K562 (cell line): ENCODE data around the gene VPS13D. TPM values are rescaled to one million over a fixed set of nuclear protein-coding genes. Genes with fewer than 3 reads are reported as not detected.

Source experiments
- ATAC-seq: fragments of 200-7000 bp; cut with Tn5 transposase; 3 replicates; pipeline ENCODE4 v1.9.1; 2020; ENCODE audit warnings: moderate library complexity
- BruUV-seq: library from RNA; stranded (reverse); fragments of 400-500 nt; replicated peaks from 2 replicates; lab custom pipeline; 2021; lab: Mats Ljungman, UMichigan
- CTCF ChIA-PET: fragments of 300-600 bp; formaldehyde crosslinking; extraction: SDS; loops from one replicate; lab custom pipeline; 2021; ENCODE audit warnings: low intra/inter-chr PET ratio; lab: Yijun Ruan, JAX
- POLR2A ChIA-PET: fragments of 300-600, 350-650 bp; sonication (Branson Sonifier 250); formaldehyde crosslinking; extraction: SDS; loops from one replicate; lab custom pipeline; 2021; ENCODE audit warnings: antibody characterized with exemption, inconsistent platforms; lab: Yijun Ruan, JAX
- DNase-seq, 4 experiments: peaks; one replicate each; pipeline versions ENCODE4 v3.0.0 to v3.0.0-alpha.2; 2011 to 2018; ENCODE audit warnings: low spot score in 3 of 4, mixed read lengths in 3 of 4; ENCODE audit errors: extremely low read depth in 1 of 4
- FAIRE-seq: peaks from 2 replicates; lab custom pipeline; 2011; peaks lifted over from hg19 to GRCh38; lab: Jason Lieb, UNC
- H2AFZ ChIP-seq: 2 replicates; pipeline ENCODE4 v1.6.0; 2011; ENCODE audit warnings: low read depth, low read length, control low read depth, inconsistent platforms
- H3K27ac ChIP-seq: fragments of 200-600 bp; 3 replicates; pipeline ENCODE4 v1.8.0; 2011; ENCODE audit warnings: low read depth, mild to moderate bottlenecking, control low read depth, inconsistent platforms, low read length, moderate library complexity, mixed read lengths; ENCODE audit errors: extremely low read depth
- H3K27me3 ChIP-seq, 2 experiments: fragments of 300-600 bp in 1 of 2; 2 replicates in 1 of 2; 3 replicates in 1 of 2; pipeline versions ENCODE4 v1.6.0 to v1.8.0; 2011; ENCODE audit warnings: inconsistent platforms in 2 of 2, low read length in 2 of 2, mild to moderate bottlenecking in 1 of 2, mixed read lengths in 1 of 2, moderate library complexity in 1 of 2; ENCODE audit not compliant: control insufficient read depth in 2 of 2, insufficient read depth in 2 of 2
- H3K36me3 ChIP-seq: fragments of 300-600 bp; 3 replicates; pipeline ENCODE4 v1.8.0; 2011; ENCODE audit warnings: mild to moderate bottlenecking, low read length, inconsistent platforms; ENCODE audit not compliant: control insufficient read depth, insufficient read depth
- H3K4me1 ChIP-seq, 2 experiments: fragments of 200-600 bp in 1 of 2; replicated peaks in 1 of 2; 2 replicates in 1 of 2; 3 replicates in 1 of 2; pipeline versions ENCODE4 v1.5.1 to v1.8.0; 2011; ENCODE audit warnings: inconsistent platforms in 2 of 2, low read length in 2 of 2, mild to moderate bottlenecking in 1 of 2, mixed read lengths in 1 of 2, moderate library complexity in 1 of 2; ENCODE audit not compliant: control insufficient read depth in 2 of 2, insufficient read depth in 2 of 2
- H3K4me2 ChIP-seq: 2 replicates; pipeline ENCODE4 v1.6.1; 2011; ENCODE audit warnings: low read length, control low read depth, inconsistent platforms, mixed read lengths; ENCODE audit not compliant: insufficient read depth
- H3K4me3 ChIP-seq: fragments of 200-600 bp; sonication (generic), shearing (Covaris generic); 2 replicates; pipeline ENCODE4 v1.5.1; 2016; ENCODE audit warnings: control low read depth, inconsistent platforms
- H3K79me2 ChIP-seq: fragments of 200-600 bp; 3 replicates; pipeline ENCODE4 v1.8.0; 2011; ENCODE audit warnings: low read length, inconsistent platforms; ENCODE audit not compliant: control insufficient read depth, insufficient read depth
- H3K9ac ChIP-seq, 2 experiments: 2 replicates each; pipeline versions ENCODE4 v1.6.0 to v1.6.1; 2011; ENCODE audit warnings: low read depth in 2 of 2, low read length in 2 of 2, control low read depth in 1 of 2, inconsistent platforms in 1 of 2, mild to moderate bottlenecking in 1 of 2, mixed read lengths in 1 of 2; ENCODE audit not compliant: insufficient read depth in 1 of 2
- H3K9me1 ChIP-seq: one replicate; pipeline ENCODE4 v1.6.0; 2011; ENCODE audit warnings: inconsistent platforms, mild to moderate bottlenecking, low read length, moderate library complexity; ENCODE audit not compliant: control insufficient read depth, insufficient read depth
- H3K9me3 ChIP-seq: replicated peaks from 2 replicates; pipeline ENCODE4 v1.5.1; 2011; ENCODE audit warnings: low read depth, low read length, inconsistent platforms; ENCODE audit not compliant: control insufficient read depth, insufficient read depth
- H4K20me1 ChIP-seq: replicated peaks from 2 replicates; pipeline ENCODE4 v1.6.1; 2011; ENCODE audit warnings: low read length, inconsistent platforms, mixed read lengths; ENCODE audit not compliant: control insufficient read depth, insufficient read depth
- CEBPG ChIP-seq, 3 experiments: fragments of 200-800 bp in 1 of 3; sonication (Bioruptor generic) in 1 of 3; sonication (generic) in 1 of 3; formaldehyde crosslinking in 1 of 3; IDR thresholded peaks in 2 of 3; conservative IDR thresholded peaks in 1 of 3; 2 replicates each; pipeline versions ENCODE4 v1.6.1 to v1.8.0; 2016 to 2022; ENCODE audit warnings: missing compliant biosample characterization in 2 of 3, missing genetic modification characterization in 2 of 3, mild to moderate bottlenecking in 1 of 3, missing genetic modification reagents in 1 of 3
- E2F3 ChIP-seq: fragments of 250-450 bp; sonication (Bioruptor Pico); IDR thresholded peaks from 2 replicates; pipeline ENCODE4 v1.4.0; 2020; ENCODE audit warnings: mild to moderate bottlenecking
- HDAC2 ChIP-seq: fragments of 450-650 bp; IDR thresholded peaks from 2 replicates; pipeline ENCODE4 v1.6.1; 2016; ENCODE audit warnings: mild to moderate bottlenecking
- HNRNPUL1 ChIP-seq: fragments of 200-400 bp; formaldehyde crosslinking; IDR thresholded peaks from 2 replicates; pipeline ENCODE4 v1.6.1; 2017; ENCODE audit warnings: low read length
- IFI16 ChIP-seq: fragments of 250-450 bp; sonication (Bioruptor Pico); IDR thresholded peaks from 2 replicates; pipeline ENCODE4 v2.1.2; 2022; ENCODE audit warnings: mild to moderate bottlenecking, inconsistent platforms
- LCOR ChIP-seq: sonication (generic); formaldehyde crosslinking; IDR thresholded peaks from 2 replicates; pipeline ENCODE4 v1.8.0; 2022; ENCODE audit warnings: mild to moderate bottlenecking, missing genetic modification reagents
- NELFE ChIP-seq: IDR thresholded peaks from 2 replicates; pipeline ENCODE4 v1.6.1; 2011; ENCODE audit warnings: mild to moderate bottlenecking; ENCODE audit not compliant: insufficient read depth, insufficient read length
- PTBP1 ChIP-seq: fragments of 200-400 bp; formaldehyde crosslinking; IDR thresholded peaks from 2 replicates; pipeline ENCODE4 v1.6.1; 2017; ENCODE audit warnings: low read depth, low read length
- RAD51 ChIP-seq: fragments of 450-650 bp; IDR thresholded peaks from 2 replicates; pipeline ENCODE4 v1.7.1; 2016; ENCODE audit warnings: low read depth, mild to moderate bottlenecking, borderline replicate concordance
- RBM25 ChIP-seq: fragments of 200-400 bp; formaldehyde crosslinking; IDR thresholded peaks from 2 replicates; pipeline ENCODE4 v1.6.1; 2018; ENCODE audit warnings: low read length, low read depth, moderate library complexity; ENCODE audit not compliant: severe bottlenecking
- RCOR1 ChIP-seq, 2 experiments: IDR thresholded peaks; 2 replicates each; pipeline ENCODE4 v1.6.1; 2012; ENCODE audit warnings: low read depth in 2 of 2, low read length in 2 of 2, borderline replicate concordance in 1 of 2, improper control_type of control experiment in 1 of 2
- SREBF2 ChIP-seq: sonication (generic); formaldehyde crosslinking; IDR thresholded peaks from 2 replicates; pipeline ENCODE4 v1.4.0; 2020; ENCODE audit warnings: mild to moderate bottlenecking, missing genetic modification reagents
- ZNF217 ChIP-seq: sonication (generic); formaldehyde crosslinking; IDR thresholded peaks from 2 replicates; pipeline ENCODE4 v1.8.0; 2022; ENCODE audit warnings: mild to moderate bottlenecking, missing genetic modification reagents
- WGBS: fragments of 100-300 bp; shearing (Covaris generic); methylation state at CpG from one replicate; pipeline ENCODE4 v1.1.6; 2016; ENCODE audit warnings: low coverage, mixed read lengths; ENCODE audit not compliant: insufficient coverage; ENCODE audit errors: missing lambda C conversion rate; 5-methylcytosine and 5-hydroxymethylcytosine counted together
- in situ Hi-C: fragments of 300-500 bp; cut with MboI; formaldehyde crosslinking; loops from 4 replicates; pipeline ENCODE4 v1.15.0; 2018; ENCODE audit warnings: inconsistent platforms, mixed read lengths
- intact Hi-C: fragments of 100-400 bp; cut with micrococcal nuclease; formaldehyde crosslinking; loops from 2 replicates; pipeline ENCODE4 v1.14.2; 2022
- polyA plus RNA-seq, 8 experiments: library from polyadenylated mRNA; depleted of rRNA in 4 of 8; stranded (reverse) in 5 of 8; unstranded in 3 of 8; fragments of >200 nt; fragmentation: Nextera tagmentation in 2 of 8; fragmentation: Illumina TruSeq in 1 of 8; extraction: Ambion mirVana in 2 of 8; extraction: Trizol in 1 of 8; gene quantifications; 2 replicates each; pipeline versions ENCODE4 v1.2.1 to v1.2.3, GENCODE V29; 2011 to 2014; ENCODE audit warnings: inconsistent platforms in 1 of 8, missing spikeins in 1 of 8
- total RNA-seq, 7 experiments: library from RNA; depleted of rRNA in 6 of 7; stranded (reverse); fragments of >200 nt in 6 of 7; fragmentation: Illumina TruSeq in 2 of 7; extraction: Trizol in 2 of 7; gene quantifications; 2 replicates each; pipeline versions ENCODE4 v1.2.1 to v1.2.3, GENCODE V29; 2011 to 2021; ENCODE audit warnings: low replicate concordance in 1 of 7
- TF ChIP-seq, protein P1 (sequence below): sonication (generic); IDR thresholded peaks from 2 replicates; pipeline ENCODE4 v1.6.1; 2016
- TF ChIP-seq, protein P2 (sequence below): fragments of 450-650 bp; IDR thresholded peaks from 2 replicates; pipeline ENCODE4 v1.6.1; 2016

VPS13D gene
- total and polyA plus RNA-seq, 9 of the 15 experiments (the other 6 are each of a cell fraction or from before 2014, with no cell fraction given) = 6.1 to 51.5 (median 38.5) TPM

DNA sequence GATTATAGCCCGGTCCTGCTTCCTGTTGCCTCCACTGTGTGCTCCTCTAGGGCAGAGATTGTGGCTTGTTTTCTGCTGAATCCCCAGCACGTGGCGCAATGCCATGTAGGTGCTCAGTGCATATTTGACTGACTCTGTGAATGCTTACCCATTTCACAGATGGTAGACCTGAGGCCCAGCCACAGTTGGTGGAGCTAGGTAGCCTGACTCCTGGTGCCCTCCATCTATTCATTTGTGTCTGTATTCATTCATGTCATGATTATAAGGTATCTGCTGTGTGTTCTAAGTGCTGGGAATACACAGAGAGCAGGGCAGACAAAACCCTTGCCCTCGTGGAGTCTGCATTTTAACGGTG is 40.5 kb upstream of the VPS13D start:
- CTCF ChIA-PET = no interaction called here
- Histone ChIP-seq H3K9ac (no peak overlapping the region), H3K27ac (no peak overlapping the region), H3K4me1 (peaks cover 2 to 28% of the 10 kb centered on the region in 2 experiments; a peak in 3 of 5 replicates), H3K79me2 (peaks cover 24% of the 10 kb centered on the region), H3K4me3 (no peak overlapping the region), H4K20me1 (peaks cover 44% of the 10 kb centered on the region; the same call in 1 of the 2 replicates), H3K36me3 (peaks cover 57% of the 10 kb centered on the region), H3K27me3 (no peaks in the 10 kb centered on the region), H3K4me2 (no peak overlapping the region)
- FAIRE-seq (peak; percentile 71), ATAC-seq (no peak)
- intact Hi-C loops (no loop called here), in situ Hi-C loops (no loop called here)
- TF ChIP-seq IFI16 (no peak), E2F3 (no peak), PTBP1 (peak; percentile 11; the same call in 1 of the 2 replicates), RBM25 (peak; percentile 2), SREBF2 (no peak), ZNF217 (CRISPR knock-in tag) (no peak), HNRNPUL1 (no peak), HDAC2 (peak; percentile 47; the same call in 1 of the 2 replicates), NELFE (no peak), CEBPG (CRISPR knock-in tag; IDR thresholded peaks at IDR 0.05) (0 out of 2 replicates have a peak, but pooled peaks have one; percentile 5), CEBPG (tag; conservative IDR thresholded peaks at IDR 0.05 in 1 of 2, IDR thresholded peaks at IDR 0.05 in 1 of 2) (no peak), RAD51 (no peak), LCOR (CRISPR knock-in tag) (no peak), RCOR1 (IDR thresholded peaks at IDR 0.05; ENCODE audit: borderline replicate concordance in 1 of 2, low read depth in 2 of 2, low read length in 2 of 2) (peak in 1 of 2 experiments; percentile 1; a peak in 1 of 4 replicates)
- TF ChIP-seq, protein P1, sequence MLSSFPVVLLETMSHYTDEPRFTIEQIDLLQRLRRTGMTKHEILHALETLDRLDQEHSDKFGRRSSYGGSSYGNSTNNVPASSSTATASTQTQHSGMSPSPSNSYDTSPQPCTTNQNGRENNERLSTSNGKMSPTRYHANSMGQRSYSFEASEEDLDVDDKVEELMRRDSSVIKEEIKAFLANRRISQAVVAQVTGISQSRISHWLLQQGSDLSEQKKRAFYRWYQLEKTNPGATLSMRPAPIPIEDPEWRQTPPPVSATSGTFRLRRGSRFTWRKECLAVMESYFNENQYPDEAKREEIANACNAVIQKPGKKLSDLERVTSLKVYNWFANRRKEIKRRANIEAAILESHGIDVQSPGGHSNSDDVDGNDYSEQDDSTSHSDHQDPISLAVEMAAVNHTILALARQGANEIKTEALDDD = no peak
- TF ChIP-seq, protein P2, sequence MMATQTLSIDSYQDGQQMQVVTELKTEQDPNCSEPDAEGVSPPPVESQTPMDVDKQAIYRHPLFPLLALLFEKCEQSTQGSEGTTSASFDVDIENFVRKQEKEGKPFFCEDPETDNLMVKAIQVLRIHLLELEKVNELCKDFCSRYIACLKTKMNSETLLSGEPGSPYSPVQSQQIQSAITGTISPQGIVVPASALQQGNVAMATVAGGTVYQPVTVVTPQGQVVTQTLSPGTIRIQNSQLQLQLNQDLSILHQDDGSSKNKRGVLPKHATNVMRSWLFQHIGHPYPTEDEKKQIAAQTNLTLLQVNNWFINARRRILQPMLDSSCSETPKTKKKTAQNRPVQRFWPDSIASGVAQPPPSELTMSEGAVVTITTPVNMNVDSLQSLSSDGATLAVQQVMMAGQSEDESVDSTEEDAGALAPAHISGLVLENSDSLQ = no peak
- TF ChIP-seq, all 486 proteins: peak for 5
- no TSS peak for BruUV-seq
- no peaks in the 10 kb centered on the region for H3K9me1 ChIP-seq
- DNase-seq = no peak
- WGBS = 81% methylated on average over 5 of the region's 5 CpGs
- POLR2A ChIA-PET = interaction anchor here (0.6 to 1.2 kb wide), 4 partner anchors 8 to 447 kb away, joined by 3 read pairs; no protein-coding TSS in a partner anchor
- H2AFZ ChIP-seq = no peak overlapping the region
- no peaks in the 10 kb centered on the region for H3K9me3 ChIP-seq
